ENCODE results near the gene PLA2G4A.

- TF ChIP-seq GATA2 (IDR thresholded peaks at IDR 0.05; ENCODE audit: low read depth, low read length) (no peak), GATA3 (IDR thresholded peaks at IDR 0.05; ENCODE audit: low read depth, low read length) (no peak)
These were observed 1.2 kb downstream of the PLA2G4A start for GRCh38 chr1:186829686-186830587.

All from SH-SY5Y (cell line).